SK-N-MC (cell line): ENCODE results near the gene DAAM2.

ENCODE experiments used
- DNase-seq: peaks from one replicate; pipeline ENCODE4 v3.0.0-alpha.2; 2011; ENCODE audit warnings: low read depth, low spot score
- H3K27ac ChIP-seq: fragments of 200-600 bp; sonication (generic); 2 replicates; pipeline ENCODE4 v1.5.1; 2016; ENCODE audit warnings: mixed run types
- H3K36me3 ChIP-seq: fragments of 200-600 bp; sonication (generic); 2 replicates; pipeline ENCODE4 v1.6.1; 2017; ENCODE audit warnings: antibody characterized with exemption, low read length, mixed read lengths; ENCODE audit not compliant: insufficient read depth
- H3K4me3 ChIP-seq: fragments of 200-600 bp; sonication (generic); 2 replicates; pipeline ENCODE4 v1.5.1; 2016
- H3K9ac ChIP-seq: fragments of 200-600 bp; sonication (generic); 2 replicates; pipeline ENCODE4 v1.8.0; 2017; ENCODE audit warnings: mixed run types, mixed read lengths; ENCODE audit not compliant: insufficient read length
- H3K9me3 ChIP-seq: fragments of 200-600 bp; sonication (generic); 2 replicates; pipeline ENCODE4 v1.6.1; 2017; ENCODE audit warnings: low read depth, mild to moderate bottlenecking, antibody characterized with exemption, low read length, moderate library complexity, mixed read lengths
- EZH2 ChIP-seq: fragments of 200-600 bp; sonication (generic); IDR thresholded peaks from one replicate; pipeline ENCODE4 v1.6.1; 2017; ENCODE audit warnings: antibody characterized with exemption
- FOXP2 ChIP-seq: optimal IDR thresholded peaks from 2 replicates; pipeline ENCODE3; 2011; ENCODE audit warnings: mild to moderate bottlenecking, moderate library complexity; ENCODE audit not compliant: insufficient read depth; ENCODE audit errors: extremely low read length, control extremely low read depth
- POLR2AphosphoS5 ChIP-seq: IDR thresholded peaks from 2 replicates; pipeline ENCODE4 v1.6.1; 2012; ENCODE audit warnings: mild to moderate bottlenecking, low read depth, low read length, borderline replicate concordance

The DAAM2 gene

GRCh38 chr6:39897698-39898097 is 105.5 kb downstream of the DAAM2 start:
- TF ChIP-seq POLR2AphosphoS5 = no peak
- no peak for TF ChIP-seq EZH2
- TF ChIP-seq FOXP2 = no peak
- no peaks in the 10 kb centered on the region for H3K9me3 ChIP-seq
- H3K27ac ChIP-seq = no peak overlapping the region
- no peak overlapping the region for H3K4me3 ChIP-seq
- H3K9ac ChIP-seq = no peak overlapping the region
- no peak for DNase-seq
- H3K36me3 ChIP-seq = peaks cover 35% of the 10 kb centered on the region; the same call in 1 of the 2 replicates

GRCh38 chr6:39898625-39899024 is 106.4 kb downstream of the DAAM2 start:
- Histone ChIP-seq H3K36me3 (peaks cover 35% of the 10 kb centered on the region; the same call in 1 of the 2 replicates), H3K27ac (no peak overlapping the region), H3K9me3 (no peaks in the 10 kb centered on the region), H3K4me3 (no peak overlapping the region), H3K9ac (no peak overlapping the region)
- no peak for TF ChIP-seq EZH2
- TF ChIP-seq POLR2AphosphoS5 = no peak
- TF ChIP-seq FOXP2 = no peak
- DNase-seq = no peak

- Histone ChIP-seq H3K9ac (no peak overlapping the region), H3K27ac (no peak overlapping the region), H3K36me3 (peaks cover 35% of the 10 kb centered on the region; the same call in 1 of the 2 replicates), H3K9me3 (no peaks in the 10 kb centered on the region), H3K4me3 (no peak overlapping the region)
- TF ChIP-seq FOXP2 (no peak), EZH2 (no peak), POLR2AphosphoS5 (no peak)
- DNase-seq = no peak
Measured at GRCh38 chr6:39899554-39900295, 107.5 kb downstream of the DAAM2 start.

GRCh38 chr6:39901116-39901655 is 109.0 kb downstream of the DAAM2 start:
- H3K9ac ChIP-seq = no peak overlapping the region
- H3K4me3 ChIP-seq = no peak overlapping the region
- peaks cover 34% of the 10 kb centered on the region; the same call in 1 of the 2 replicates for H3K36me3 ChIP-seq
- H3K27ac ChIP-seq = no peak overlapping the region
- DNase-seq = no peak
- no peaks in the 10 kb centered on the region for H3K9me3 ChIP-seq
- TF ChIP-seq EZH2 (no peak), FOXP2 (no peak), POLR2AphosphoS5 (no peak)

GRCh38 chr6:39901670-39902069 is 109.5 kb downstream of the DAAM2 start:
- H3K27ac ChIP-seq = no peak overlapping the region
- no peak for DNase-seq

GRCh38 chr6:39902136-39902535 is 110.0 kb downstream of the DAAM2 start:
- H3K36me3 ChIP-seq = peaks cover 26% of the 10 kb centered on the region; the same call in 1 of the 2 replicates
- DNase-seq = no peak
- H3K9me3 ChIP-seq = no peaks in the 10 kb centered on the region
- no peak for TF ChIP-seq FOXP2
- no peak for TF ChIP-seq EZH2
- no peak overlapping the region for H3K9ac ChIP-seq
- no peak overlapping the region for H3K4me3 ChIP-seq
- H3K27ac ChIP-seq = no peak overlapping the region

More at GRCh38 chr6:39901670-39902069, 109.5 kb downstream of the DAAM2 start:
- Histone ChIP-seq H3K9me3 (no peaks in the 10 kb centered on the region), H3K4me3 (no peak overlapping the region), H3K36me3 (peaks cover 30% of the 10 kb centered on the region; the same call in 1 of the 2 replicates), H3K9ac (no peak overlapping the region)
- TF ChIP-seq FOXP2 = no peak
- TF ChIP-seq EZH2 = no peak
- TF ChIP-seq POLR2AphosphoS5 = no peak

GRCh38 chr6:39902786-39903465 is 110.8 kb downstream of the DAAM2 start:
- H3K27ac ChIP-seq = no peak overlapping the region
- H3K9me3 ChIP-seq = no peaks in the 10 kb centered on the region
- TF ChIP-seq POLR2AphosphoS5 (no peak), FOXP2 (no peak), EZH2 (no peak)
- H3K4me3 ChIP-seq = no peak overlapping the region
- H3K9ac ChIP-seq = no peak overlapping the region
- peaks cover 25% of the 10 kb centered on the region; the same call in 1 of the 2 replicates for H3K36me3 ChIP-seq
- DNase-seq = no peak

GRCh38 chr6:39903656-39904055 is 111.5 kb downstream of the DAAM2 start:
- TF ChIP-seq EZH2 (no peak), FOXP2 (no peak), POLR2AphosphoS5 (no peak)
- Histone ChIP-seq H3K4me3 (no peak overlapping the region), H3K27ac (no peak overlapping the region), H3K9ac (no peak overlapping the region), H3K9me3 (no peaks in the 10 kb centered on the region), H3K36me3 (peaks cover 24% of the 10 kb centered on the region; the same call in 1 of the 2 replicates)
- no peak for DNase-seq
